K562 (cell line): ENCODE measurements around the gene MACROD2. TPM values are rescaled to one million over a fixed set of nuclear protein-coding genes. Genes with fewer than 3 reads are reported as not detected.

Experiments used
- ATAC-seq: fragments of 200-7000 bp; cut with Tn5 transposase; 3 replicates; pipeline ENCODE4 v1.9.1; 2020; ENCODE audit warnings: moderate library complexity
- BruUV-seq: library from RNA; stranded (reverse); fragments of 400-500 nt; replicated peaks from 2 replicates; lab custom pipeline; 2021; lab: Mats Ljungman, UMichigan
- CTCF ChIA-PET: fragments of 300-600 bp; formaldehyde crosslinking; extraction: SDS; loops from one replicate; lab custom pipeline; 2021; ENCODE audit warnings: low intra/inter-chr PET ratio; lab: Yijun Ruan, JAX
- POLR2A ChIA-PET: fragments of 300-600, 350-650 bp; sonication (Branson Sonifier 250); formaldehyde crosslinking; extraction: SDS; loops from one replicate; lab custom pipeline; 2021; ENCODE audit warnings: antibody characterized with exemption, inconsistent platforms; lab: Yijun Ruan, JAX
- DNase-seq, 4 experiments: peaks; one replicate each; pipeline versions ENCODE4 v3.0.0 to v3.0.0-alpha.2; 2011 to 2018; ENCODE audit warnings: low spot score in 3 of 4, mixed read lengths in 3 of 4; ENCODE audit errors: extremely low read depth in 1 of 4
- FAIRE-seq: peaks from 2 replicates; lab custom pipeline; 2011; peaks lifted over from hg19 to GRCh38; lab: Jason Lieb, UNC
- H2AFZ ChIP-seq: 2 replicates; pipeline ENCODE4 v1.6.0; 2011; ENCODE audit warnings: low read depth, low read length, control low read depth, inconsistent platforms
- H3K27ac ChIP-seq: fragments of 200-600 bp; 3 replicates; pipeline ENCODE4 v1.8.0; 2011; ENCODE audit warnings: low read depth, mild to moderate bottlenecking, control low read depth, inconsistent platforms, low read length, moderate library complexity, mixed read lengths; ENCODE audit errors: extremely low read depth
- H3K27me3 ChIP-seq, 2 experiments: fragments of 300-600 bp in 1 of 2; 2 replicates in 1 of 2; 3 replicates in 1 of 2; pipeline versions ENCODE4 v1.6.0 to v1.8.0; 2011; ENCODE audit warnings: inconsistent platforms in 2 of 2, low read length in 2 of 2, mild to moderate bottlenecking in 1 of 2, mixed read lengths in 1 of 2, moderate library complexity in 1 of 2; ENCODE audit not compliant: control insufficient read depth in 2 of 2, insufficient read depth in 2 of 2
- H3K36me3 ChIP-seq: fragments of 300-600 bp; 3 replicates; pipeline ENCODE4 v1.8.0; 2011; ENCODE audit warnings: mild to moderate bottlenecking, low read length, inconsistent platforms; ENCODE audit not compliant: control insufficient read depth, insufficient read depth
- H3K4me1 ChIP-seq, 2 experiments: fragments of 200-600 bp in 1 of 2; replicated peaks in 1 of 2; 2 replicates in 1 of 2; 3 replicates in 1 of 2; pipeline versions ENCODE4 v1.5.1 to v1.8.0; 2011; ENCODE audit warnings: inconsistent platforms in 2 of 2, low read length in 2 of 2, mild to moderate bottlenecking in 1 of 2, mixed read lengths in 1 of 2, moderate library complexity in 1 of 2; ENCODE audit not compliant: control insufficient read depth in 2 of 2, insufficient read depth in 2 of 2
- H3K4me2 ChIP-seq: 2 replicates; pipeline ENCODE4 v1.6.1; 2011; ENCODE audit warnings: low read length, control low read depth, inconsistent platforms, mixed read lengths; ENCODE audit not compliant: insufficient read depth
- H3K4me3 ChIP-seq: fragments of 200-600 bp; sonication (generic), shearing (Covaris generic); 2 replicates; pipeline ENCODE4 v1.5.1; 2016; ENCODE audit warnings: control low read depth, inconsistent platforms
- H3K79me2 ChIP-seq: fragments of 200-600 bp; 3 replicates; pipeline ENCODE4 v1.8.0; 2011; ENCODE audit warnings: low read length, inconsistent platforms; ENCODE audit not compliant: control insufficient read depth, insufficient read depth
- H3K9ac ChIP-seq, 2 experiments: 2 replicates each; pipeline versions ENCODE4 v1.6.0 to v1.6.1; 2011; ENCODE audit warnings: low read depth in 2 of 2, low read length in 2 of 2, control low read depth in 1 of 2, inconsistent platforms in 1 of 2, mild to moderate bottlenecking in 1 of 2, mixed read lengths in 1 of 2; ENCODE audit not compliant: insufficient read depth in 1 of 2
- H3K9me1 ChIP-seq: one replicate; pipeline ENCODE4 v1.6.0; 2011; ENCODE audit warnings: inconsistent platforms, mild to moderate bottlenecking, low read length, moderate library complexity; ENCODE audit not compliant: control insufficient read depth, insufficient read depth
- H3K9me3 ChIP-seq: replicated peaks from 2 replicates; pipeline ENCODE4 v1.5.1; 2011; ENCODE audit warnings: low read depth, low read length, inconsistent platforms; ENCODE audit not compliant: control insufficient read depth, insufficient read depth
- H4K20me1 ChIP-seq: replicated peaks from 2 replicates; pipeline ENCODE4 v1.6.1; 2011; ENCODE audit warnings: low read length, inconsistent platforms, mixed read lengths; ENCODE audit not compliant: control insufficient read depth, insufficient read depth
- C11orf30 ChIP-seq: fragments of 450-650 bp; IDR thresholded peaks from 2 replicates; pipeline ENCODE4 v1.6.1; 2016; ENCODE audit warnings: low read depth, mild to moderate bottlenecking
- EP300 ChIP-seq: IDR thresholded peaks from 2 replicates; pipeline ENCODE4 v1.6.1; 2012; ENCODE audit warnings: low read length, improper control_type of control experiment
- HDGF ChIP-seq: fragments of 450-650 bp; IDR thresholded peaks from 2 replicates; pipeline ENCODE4 v1.6.1; 2016
- HINFP ChIP-seq: fragments of 450-650 bp; conservative IDR thresholded peaks from 2 replicates; pipeline ENCODE4 v1.6.1; 2016; ENCODE audit warnings: missing genetic modification characterization, low read depth, mild to moderate bottlenecking, control low read depth, missing compliant biosample characterization
- KDM1A ChIP-seq, 2 experiments: fragments of 450-650 bp; IDR thresholded peaks; 2 replicates each; pipeline ENCODE4 v1.6.1; 2016; ENCODE audit warnings: mild to moderate bottlenecking in 2 of 2
- KLF13 ChIP-seq: fragments of 450-650 bp; IDR thresholded peaks from 2 replicates; pipeline ENCODE4 v1.6.1; 2016; ENCODE audit warnings: missing genetic modification characterization, low read depth, mild to moderate bottlenecking, missing compliant biosample characterization, moderate library complexity, borderline replicate concordance
- LARP7 ChIP-seq: fragments of 450-650 bp; IDR thresholded peaks from 2 replicates; pipeline ENCODE4 v1.6.1; 2016
- MCM3 ChIP-seq: fragments of 450-650 bp; IDR thresholded peaks from 2 replicates; pipeline ENCODE4 v1.6.1; 2016
- MTA2 ChIP-seq: fragments of 450-650 bp; IDR thresholded peaks from 2 replicates; pipeline ENCODE4 v1.6.1; 2016; ENCODE audit warnings: low read depth
- MXI1 ChIP-seq: IDR thresholded peaks from 2 replicates; pipeline ENCODE4 v1.6.1; 2011; ENCODE audit warnings: low read depth, mild to moderate bottlenecking, improper control_type of control experiment, low read length
- NR4A1 ChIP-seq, 2 experiments: fragments of 250-450 bp in 1 of 2; fragments of 450-650 bp in 1 of 2; sonication (Bioruptor Pico) in 1 of 2; IDR thresholded peaks; 2 replicates each; pipeline versions ENCODE4 v1.4.0 to v1.6.1; 2016 to 2020; ENCODE audit warnings: mild to moderate bottlenecking in 2 of 2, missing compliant biosample characterization in 1 of 2, missing genetic modification characterization in 1 of 2, moderate library complexity in 1 of 2
- SMARCC2 ChIP-seq: fragments of 450-650 bp; IDR thresholded peaks from 2 replicates; pipeline ENCODE4 v1.6.1; 2017; ENCODE audit warnings: antibody characterized with exemption, moderate library complexity, mild to moderate bottlenecking, low read depth
- TOE1 ChIP-seq, 2 experiments: fragments of 450-650 bp in 1 of 2; sonication (generic) in 1 of 2; formaldehyde crosslinking in 1 of 2; IDR thresholded peaks; 2 replicates each; pipeline versions ENCODE4 v1.7.1 to v1.8.0; 2016 to 2022; ENCODE audit warnings: borderline replicate concordance in 2 of 2, mild to moderate bottlenecking in 2 of 2, antibody characterized with exemption in 1 of 2, inconsistent platforms in 1 of 2, low read depth in 1 of 2, missing genetic modification reagents in 1 of 2, moderate library complexity in 1 of 2
- ZKSCAN1 ChIP-seq: fragments of 150-350 bp; IDR thresholded peaks from 2 replicates; pipeline ENCODE4 v1.6.1; 2016; ENCODE audit warnings: low read depth, low read length
- ZKSCAN8 ChIP-seq: fragments of 200-800 bp; sonication (Bioruptor generic); IDR thresholded peaks from 2 replicates; pipeline ENCODE4 v1.6.1; 2016; ENCODE audit warnings: missing genetic modification characterization, missing compliant biosample characterization
- ZNF143 ChIP-seq: sonication (generic); formaldehyde crosslinking; IDR thresholded peaks from 2 replicates; pipeline ENCODE4 v1.9.0; 2022; ENCODE audit warnings: mild to moderate bottlenecking, missing genetic modification reagents
- ZNF655 ChIP-seq: fragments of 250-450 bp; sonication (Bioruptor Pico); IDR thresholded peaks from 2 replicates; pipeline ENCODE4 v1.5.0; 2021
- WGBS: fragments of 100-300 bp; shearing (Covaris generic); methylation state at CpG from one replicate; pipeline ENCODE4 v1.1.6; 2016; ENCODE audit warnings: low coverage, mixed read lengths; ENCODE audit not compliant: insufficient coverage; ENCODE audit errors: missing lambda C conversion rate; 5-methylcytosine and 5-hydroxymethylcytosine counted together
- in situ Hi-C: fragments of 300-500 bp; cut with MboI; formaldehyde crosslinking; loops from 4 replicates; pipeline ENCODE4 v1.15.0; 2018; ENCODE audit warnings: inconsistent platforms, mixed read lengths
- intact Hi-C: fragments of 100-400 bp; cut with micrococcal nuclease; formaldehyde crosslinking; loops from 2 replicates; pipeline ENCODE4 v1.14.2; 2022
- polyA plus RNA-seq, 8 experiments: library from polyadenylated mRNA; depleted of rRNA in 4 of 8; stranded (reverse) in 5 of 8; unstranded in 3 of 8; fragments of >200 nt; fragmentation: Nextera tagmentation in 2 of 8; fragmentation: Illumina TruSeq in 1 of 8; extraction: Ambion mirVana in 2 of 8; extraction: Trizol in 1 of 8; gene quantifications; 2 replicates each; pipeline versions ENCODE4 v1.2.1 to v1.2.3, GENCODE V29; 2011 to 2014; ENCODE audit warnings: inconsistent platforms in 1 of 8, missing spikeins in 1 of 8
- total RNA-seq, 7 experiments: library from RNA; depleted of rRNA in 6 of 7; stranded (reverse); fragments of >200 nt in 6 of 7; fragmentation: Illumina TruSeq in 2 of 7; extraction: Trizol in 2 of 7; gene quantifications; 2 replicates each; pipeline versions ENCODE4 v1.2.1 to v1.2.3, GENCODE V29; 2011 to 2021; ENCODE audit warnings: low replicate concordance in 1 of 7
- TF ChIP-seq, protein P1 (sequence below): fragments of 450-650 bp; formaldehyde crosslinking; IDR thresholded peaks from 2 replicates; pipeline ENCODE4 v1.4.0; 2020; ENCODE audit warnings: mild to moderate bottlenecking, mixed read lengths

Gene MACROD2
- total and polyA plus RNA-seq, 9 of the 15 experiments (the other 6 are each of a cell fraction or from before 2014, with no cell fraction given), result not detected

DNA sequence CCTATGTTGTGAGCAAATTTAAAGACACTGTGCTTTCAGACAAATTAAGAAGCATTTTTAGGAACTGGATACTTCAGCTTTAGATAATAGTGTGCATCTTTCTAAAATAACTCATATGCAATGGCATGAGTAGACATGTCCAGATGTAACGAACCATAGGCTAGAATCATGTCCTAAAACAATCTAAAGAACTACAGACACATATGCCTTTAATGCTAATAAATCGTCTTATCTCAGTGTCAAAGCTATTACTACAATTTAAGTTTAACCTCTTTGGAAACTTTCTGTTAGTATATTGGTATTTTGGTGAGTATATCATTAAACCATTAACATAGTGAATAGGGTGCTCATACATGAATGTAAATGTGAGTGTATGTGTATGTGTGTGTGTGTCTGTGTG lies 1250.6 kb downstream of the MACROD2 start (continued):
- TF ChIP-seq TOE1 (IDR thresholded peaks at IDR 0.05; ENCODE audit: borderline replicate concordance) (no peak), TOE1 (CRISPR knock-in tag; IDR thresholded peaks at IDR 0.05; ENCODE audit: borderline replicate concordance, low read depth) (no peak), EP300 (no peak), NR4A1 (CRISPR knock-in tag; IDR thresholded peaks at IDR 0.05) (no peak), NR4A1 (tag; IDR thresholded peaks at IDR 0.05) (no peak), LARP7 (no peak), SMARCC2 (no peak), ZNF143 (CRISPR knock-in tag) (no peak), HINFP (tag) (no peak), HDGF (no peak)

- Histone ChIP-seq H3K4me2 (no peak overlapping the region), H3K4me1 (no peaks in the 10 kb centered on the region), H3K27me3 (no peaks in the 10 kb centered on the region), H3K9me1 (no peaks in the 10 kb centered on the region), H3K9me3 (no peaks in the 10 kb centered on the region), H3K36me3 (no peaks in the 10 kb centered on the region), H2AFZ (no peak overlapping the region), H3K27ac (no peak overlapping the region), H3K9ac (no peak overlapping the region), H3K4me3 (no peak overlapping the region), H3K79me2 (no peaks in the 10 kb centered on the region), H4K20me1 (no peaks in the 10 kb centered on the region)
- ChIA-PET POLR2A (no interaction called here), CTCF (no interaction called here)
- DNase-seq, result no peak
- WGBS, result 4% methylated on average over 7 of the region's 7 CpGs
- no TSS peak for BruUV-seq
- no peak for FAIRE-seq
- ATAC-seq, result no peak
- intact Hi-C loops (no loop called here), in situ Hi-C loops (no loop called here)
- TF ChIP-seq ZKSCAN1 (no peak), MTA2 (no peak), ZKSCAN8 (CRISPR knock-in tag) (no peak), MXI1 (no peak), KDM1A (IDR thresholded peaks at IDR 0.05) (no peak), KLF13 (no peak), MCM3 (no peak), ZNF655 (no peak), C11orf30 (no peak)
- TF ChIP-seq, protein P1, sequence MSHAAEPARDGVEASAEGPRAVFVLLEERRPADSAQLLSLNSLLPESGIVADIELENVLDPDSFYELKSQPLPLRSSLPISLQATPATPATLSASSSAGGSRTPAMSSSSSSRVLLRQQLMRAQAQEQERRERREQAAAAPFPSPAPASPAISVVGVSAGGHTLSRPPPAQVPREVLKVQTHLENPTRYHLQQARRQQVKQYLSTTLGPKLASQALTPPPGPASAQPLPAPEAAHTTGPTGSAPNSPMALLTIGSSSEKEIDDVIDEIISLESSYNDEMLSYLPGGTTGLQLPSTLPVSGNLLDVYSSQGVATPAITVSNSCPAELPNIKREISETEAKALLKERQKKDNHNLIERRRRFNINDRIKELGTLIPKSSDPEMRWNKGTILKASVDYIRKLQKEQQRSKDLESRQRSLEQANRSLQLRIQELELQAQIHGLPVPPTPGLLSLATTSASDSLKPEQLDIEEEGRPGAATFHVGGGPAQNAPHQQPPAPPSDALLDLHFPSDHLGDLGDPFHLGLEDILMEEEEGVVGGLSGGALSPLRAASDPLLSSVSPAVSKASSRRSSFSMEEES (CRISPR knock-in tag), result no peak
These were observed 1253.5 kb downstream of the MACROD2 start for GRCh38 chr20:15248618-15249395.
